Measurements from ENCODE around the gene EVA1C. TPM values are rescaled to one million over a fixed set of nuclear protein-coding genes. Genes with fewer than 3 reads are reported as not detected.

Gene EVA1C
- total RNA-seq, 2 donors from 2014 or later = 45.7 to 48.6 TPM

GRCh38 chr21:32455548-32455947 is 43.0 kb downstream of the EVA1C start:
- H3K27me3 ChIP-seq (replicated peaks; ENCODE audit: insufficient read depth) = no peaks in the 10 kb centered on the region
- intact Hi-C loops (cut with DNase I) = loop anchor here (5.0 kb wide), 1 partner anchor 42 kb away; no protein-coding TSS in a partner anchor

GRCh38 chr21:32456497-32456918 is 44.0 kb downstream of the EVA1C start:
- Histone ChIP-seq H3K4me1 (replicated peaks) (peaks cover 6% of the 10 kb centered on the region), H3K36me3 (peaks cover 0 to 6% of the 10 kb centered on the region in 2 donors), H3K9me3 (no peaks in the 10 kb centered on the region), H3K4me3 (no peak overlapping the region), H3K27ac (peak overlapping the region; percentile 82 to 88), H3K27me3 (replicated peaks; ENCODE audit: insufficient read depth) (no peaks in the 10 kb centered on the region)
- no peak for TF ChIP-seq POLR2A (IDR thresholded peaks at IDR 0.05)
- TF ChIP-seq CTCF (IDR thresholded peaks at IDR 0.05) = no peak
- TF ChIP-seq POLR2AphosphoS5 (IDR thresholded peaks at IDR 0.05) = peak; percentile 72
- DNase-seq (ENCODE audit: low spot score) = peak; percentile 24
- intact Hi-C loops (cut with DNase I) = loop anchor here (5.0 kb wide), 1 partner anchor 41 kb away; no protein-coding TSS in a partner anchor
- 60% methylated on average over 6 of the region's 6 CpGs for WGBS

More at GRCh38 chr21:32455548-32455947, 43.0 kb downstream of the EVA1C start:
- H3K36me3 ChIP-seq = peaks cover 0 to 6% of the 10 kb centered on the region in 2 donors
- peak overlapping the region; percentile 82 to 88 for H3K27ac ChIP-seq
- H3K4me3 ChIP-seq = no peak overlapping the region
- DNase-seq (ENCODE audit: low spot score) = peak; percentile 61
- H3K4me1 ChIP-seq (replicated peaks) = peaks cover 9% of the 10 kb centered on the region
- no peaks in the 10 kb centered on the region for H3K9me3 ChIP-seq
- TF ChIP-seq POLR2AphosphoS5 (IDR thresholded peaks at IDR 0.05) (peak; percentile 73), POLR2A (IDR thresholded peaks at IDR 0.05) (no peak), CTCF (IDR thresholded peaks at IDR 0.05) (no peak)
- WGBS = 52% methylated on average over 5 of the region's 5 CpGs

DNA sequence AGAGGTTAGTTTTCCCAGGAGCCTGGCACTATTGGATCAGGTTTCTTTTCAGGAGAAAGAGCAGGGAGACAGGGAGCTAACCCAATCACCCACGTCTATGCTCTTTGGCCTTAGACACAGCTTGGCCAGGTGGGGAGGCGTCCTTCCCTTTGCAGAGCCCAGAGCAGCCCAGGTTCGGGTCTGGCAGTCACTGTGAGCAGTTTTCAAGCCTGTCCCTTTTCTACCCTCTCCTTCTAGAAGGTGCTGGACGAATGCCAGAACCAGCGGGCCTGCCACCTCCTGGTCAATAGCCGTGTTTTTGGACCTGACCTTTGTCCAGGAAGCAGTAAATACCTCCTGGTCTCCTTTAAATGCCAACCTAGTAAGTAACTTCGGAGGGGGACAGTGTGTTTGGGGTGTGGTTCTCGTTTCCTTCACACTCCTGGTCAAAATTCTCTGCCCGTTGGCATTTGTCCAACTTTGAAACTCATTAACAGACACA is 44.9 kb downstream of the EVA1C start:
- intact Hi-C loops (cut with DNase I) = loop anchor here (5.0 kb wide), 1 partner anchor 40 kb away; no protein-coding TSS in a partner anchor
- TF ChIP-seq CTCF (IDR thresholded peaks at IDR 0.05) (peak in 1 of 4 experiments; percentile 21), POLR2A (IDR thresholded peaks at IDR 0.05) (no peak), POLR2AphosphoS5 (IDR thresholded peaks at IDR 0.05) (no peak)
- Histone ChIP-seq H3K9me3 (no peaks in the 10 kb centered on the region), H3K4me1 (replicated peaks) (no peaks in the 10 kb centered on the region), H3K27ac (peak overlapping the region; percentile 82 to 88), H3K27me3 (replicated peaks; ENCODE audit: insufficient read depth) (no peaks in the 10 kb centered on the region), H3K36me3 (peaks cover 0 to 6% of the 10 kb centered on the region in 2 donors), H3K4me3 (no peak overlapping the region)
- 8% methylated on average over 9 of the region's 9 CpGs for WGBS
- no peak for DNase-seq (ENCODE audit: low spot score)

DNA sequence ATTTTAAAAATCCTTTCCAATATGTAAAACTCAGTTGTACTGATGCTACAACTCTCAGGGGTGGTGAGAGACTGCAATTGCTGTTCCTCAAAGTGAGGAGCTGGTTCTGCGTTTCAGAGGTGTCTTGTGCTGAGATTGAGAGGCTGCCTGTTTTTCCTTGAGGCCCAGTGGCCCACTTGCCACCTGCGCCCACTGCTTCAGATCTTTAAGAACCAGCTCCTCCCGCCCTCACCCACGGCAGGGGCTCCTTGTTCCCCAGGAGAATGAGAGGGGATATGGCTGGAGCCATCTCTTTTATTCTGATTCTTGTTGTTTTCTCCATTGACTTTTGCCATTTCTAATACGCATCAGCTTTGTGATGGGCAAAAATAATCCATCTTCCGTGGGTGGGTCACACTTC is 45.5 kb downstream of the EVA1C start:
- H3K27ac ChIP-seq = peak overlapping the region; percentile 82 to 88
- H3K27me3 ChIP-seq (replicated peaks; ENCODE audit: insufficient read depth) = no peaks in the 10 kb centered on the region
- no peak overlapping the region for H3K4me3 ChIP-seq
- H3K4me1 ChIP-seq (replicated peaks) = no peaks in the 10 kb centered on the region
- peaks cover 0 to 6% of the 10 kb centered on the region in 2 donors for H3K36me3 ChIP-seq
- no peaks in the 10 kb centered on the region for H3K9me3 ChIP-seq
- no peak for DNase-seq (ENCODE audit: low spot score)
- intact Hi-C loops (cut with DNase I) = loop anchor here (5.0 kb wide), 1 partner anchor 39 kb away; no protein-coding TSS in a partner anchor
- 78% methylated on average over 6 of the region's 6 CpGs for WGBS
- no peak for TF ChIP-seq CTCF (IDR thresholded peaks at IDR 0.05)
- no peak for TF ChIP-seq POLR2A (IDR thresholded peaks at IDR 0.05)
- no peak for TF ChIP-seq POLR2AphosphoS5 (IDR thresholded peaks at IDR 0.05)

DNA sequence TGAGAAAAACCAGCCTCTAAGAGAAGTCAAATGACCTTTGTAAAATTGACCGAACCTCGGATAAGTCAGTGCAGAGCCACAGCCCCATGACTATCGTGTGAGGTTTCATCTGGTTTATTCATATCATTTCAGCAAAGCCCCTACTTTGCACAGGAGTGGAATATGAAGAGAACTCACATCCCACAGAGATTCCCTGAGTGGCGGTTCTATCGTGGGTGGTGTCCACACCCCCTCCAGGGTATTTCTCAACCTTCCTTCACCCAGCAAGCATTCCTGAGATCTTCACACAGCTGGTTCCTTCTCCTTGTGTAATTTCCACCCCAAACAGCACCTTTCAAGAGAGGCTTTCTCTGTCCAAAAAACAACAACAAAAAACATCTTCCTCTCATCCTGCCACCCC is 47.5 kb downstream of the EVA1C start:
- Histone ChIP-seq H3K4me3 (no peak overlapping the region), H3K27me3 (replicated peaks; ENCODE audit: insufficient read depth) (no peaks in the 10 kb centered on the region), H3K9me3 (no peaks in the 10 kb centered on the region), H3K4me1 (replicated peaks) (no peaks in the 10 kb centered on the region), H3K27ac (peak overlapping the region in 1 of 2 donors; percentile 3), H3K36me3 (peaks cover 0 to 6% of the 10 kb centered on the region in 2 donors)
- DNase-seq (ENCODE audit: low spot score) = no peak
- WGBS = 88% methylated on average over 5 of the region's 5 CpGs
- TF ChIP-seq CTCF (IDR thresholded peaks at IDR 0.05) (no peak), POLR2AphosphoS5 (IDR thresholded peaks at IDR 0.05) (no peak), POLR2A (IDR thresholded peaks at IDR 0.05) (no peak)
- intact Hi-C loops (cut with DNase I) = loop anchor here (5.0 kb wide), 2 partner anchors 37 to 48 kb away; partner anchors contain the start of gene EVA1C
